Stimulated activated naive B cell treated with anti-CD40 and anti-IgM and Interleukin-4, amounts not matched to agents 10 μg/mL and 1 μg/mL and 100 μg/mL, for 72 hours (primary cell): ENCODE data around the gene NDUFB10.

Source experiments
- ATAC-seq, 2 donors: fragments of 150-1000 bp; cut with Tn5 transposase; replicated peaks; 2 replicates each; pipeline ENCODE4 v1.10.0; 2021; ENCODE audit warnings: moderate library complexity in 1 of 2
- DNase-seq: peaks from one replicate; pipeline ENCODE4 v3.0.0; 2021
- H3K27ac Mint-ChIP-seq: one replicate; pipeline ENCODE4 v1.8.0; 2022; ENCODE audit warnings: mild to moderate bottlenecking, mixed read lengths
- H3K27me3 Mint-ChIP-seq, 2 donors: one replicate each; pipeline ENCODE4 v1.8.0; 2022; ENCODE audit warnings: mixed read lengths in 2 of 2
- H3K36me3 Mint-ChIP-seq, 2 donors: one replicate each; pipeline ENCODE4 v1.8.0; 2022; ENCODE audit warnings: mixed read lengths in 2 of 2, mild to moderate bottlenecking in 1 of 2
- H3K4me1 Mint-ChIP-seq, 2 donors: one replicate each; pipeline ENCODE4 v1.8.0; 2022; ENCODE audit warnings: mixed read lengths in 2 of 2, mild to moderate bottlenecking in 1 of 2
- H3K4me3 Mint-ChIP-seq, 2 donors: one replicate each; pipeline ENCODE4 v1.8.0; 2022; ENCODE audit warnings: mild to moderate bottlenecking in 2 of 2, mixed read lengths in 2 of 2, moderate library complexity in 1 of 2
- H3K9me3 Mint-ChIP-seq, 2 donors: one replicate each; pipeline ENCODE4 v1.8.0; 2022; ENCODE audit warnings: mixed read lengths in 2 of 2, mild to moderate bottlenecking in 1 of 2

Gene NDUFB10

GRCh38 chr16:1998852-1999801, 39.8 kb downstream of the NDUFB10 start:
- Mint-ChIP-seq H3K27me3 (no peaks in the 10 kb centered on the region), H3K27ac (no peak overlapping the region), H3K36me3 (peaks cover 32 to 48% of the 10 kb centered on the region in 2 donors), H3K9me3 (no peaks in the 10 kb centered on the region), H3K4me1 (peaks cover 4 to 7% of the 10 kb centered on the region in 2 donors), H3K4me3 (no peak overlapping the region)
- DNase-seq (no peak), ATAC-seq (no peak)

GRCh38 chr16:1999866-2000514, 40.7 kb downstream of the NDUFB10 start:
- Mint-ChIP-seq H3K27ac (no peak overlapping the region), H3K36me3 (peaks cover 32 to 49% of the 10 kb centered on the region in 2 donors), H3K9me3 (no peaks in the 10 kb centered on the region), H3K4me3 (no peak overlapping the region), H3K27me3 (no peaks in the 10 kb centered on the region), H3K4me1 (peaks cover 6 to 16% of the 10 kb centered on the region in 2 donors)
- no peak for ATAC-seq
- DNase-seq, result no peak

- peaks cover 9 to 25% of the 10 kb centered on the region in 2 donors for H3K4me1 Mint-ChIP-seq
- DNase-seq (no peak), ATAC-seq (no peak)
- H3K36me3 Mint-ChIP-seq, result peaks cover 31 to 48% of the 10 kb centered on the region in 2 donors
- no peaks in the 10 kb centered on the region for H3K9me3 Mint-ChIP-seq
- no peak overlapping the region for H3K4me3 Mint-ChIP-seq
- no peaks in the 10 kb centered on the region for H3K27me3 Mint-ChIP-seq
- H3K27ac Mint-ChIP-seq, result no peak overlapping the region
Measured at GRCh38 chr16:2001035-2001434, 41.7 kb downstream of the NDUFB10 start.

- Mint-ChIP-seq H3K4me1 (peaks cover 16 to 29% of the 10 kb centered on the region in 2 donors), H3K27ac (no peak overlapping the region), H3K4me3 (no peak overlapping the region), H3K36me3 (peaks cover 37 to 51% of the 10 kb centered on the region in 2 donors), H3K9me3 (no peaks in the 10 kb centered on the region), H3K27me3 (no peaks in the 10 kb centered on the region)
- ATAC-seq, result no peak
- no peak for DNase-seq
Measured at GRCh38 chr16:2001456-2002355, 42.4 kb downstream of the NDUFB10 start.

GRCh38 chr16:2002406-2003230, 43.3 kb downstream of the NDUFB10 start:
- Mint-ChIP-seq H3K36me3 (peaks cover 42 to 50% of the 10 kb centered on the region in 2 donors), H3K9me3 (no peaks in the 10 kb centered on the region), H3K27me3 (no peaks in the 10 kb centered on the region), H3K4me1 (peaks cover 24 to 38% of the 10 kb centered on the region in 2 donors), H3K4me3 (no peak overlapping the region), H3K27ac (no peak overlapping the region)
- peak; percentile 0 for DNase-seq
- no peak for ATAC-seq

- Mint-ChIP-seq H3K27me3 (no peaks in the 10 kb centered on the region), H3K9me3 (no peaks in the 10 kb centered on the region), H3K27ac (no peak overlapping the region), H3K36me3 (peaks cover 42 to 53% of the 10 kb centered on the region in 2 donors), H3K4me1 (peaks cover 30 to 45% of the 10 kb centered on the region in 2 donors), H3K4me3 (no peak overlapping the region)
- no peak for DNase-seq
- ATAC-seq, result no peak
Measured at GRCh38 chr16:2003231-2003826, 44.0 kb downstream of the NDUFB10 start.

GRCh38 chr16:2003827-2004641, 44.7 kb downstream of the NDUFB10 start:
- Mint-ChIP-seq H3K27me3 (no peaks in the 10 kb centered on the region), H3K36me3 (peaks cover 39 to 54% of the 10 kb centered on the region in 2 donors), H3K4me1 (peaks cover 35 to 52% of the 10 kb centered on the region in 2 donors), H3K9me3 (no peaks in the 10 kb centered on the region), H3K4me3 (peak overlapping the region; percentile 21 to 49), H3K27ac (peak overlapping the region; percentile 65)
- peak; percentile 80 for DNase-seq
- ATAC-seq, result peak; percentile 95 to 97

GRCh38 chr16:2004795-2005517, 45.6 kb downstream of the NDUFB10 start:
- Mint-ChIP-seq H3K36me3 (peaks cover 37 to 50% of the 10 kb centered on the region in 2 donors), H3K9me3 (no peaks in the 10 kb centered on the region), H3K27ac (peak overlapping the region; percentile 71), H3K4me3 (peak overlapping the region in 1 of 2 donors; percentile 65), H3K27me3 (no peaks in the 10 kb centered on the region), H3K4me1 (peaks cover 35 to 52% of the 10 kb centered on the region in 2 donors)
- DNase-seq (no peak), ATAC-seq (no peak)

GRCh38 chr16:2005646-2006045, 46.3 kb downstream of the NDUFB10 start:
- Mint-ChIP-seq H3K27ac (peak overlapping the region; percentile 25), H3K4me3 (peak overlapping the region; percentile 53 to 74), H3K4me1 (peaks cover 38 to 58% of the 10 kb centered on the region in 2 donors), H3K27me3 (no peaks in the 10 kb centered on the region), H3K9me3 (no peaks in the 10 kb centered on the region), H3K36me3 (peaks cover 33 to 50% of the 10 kb centered on the region in 2 donors)
- no peak for DNase-seq
- no peak for ATAC-seq

GRCh38 chr16:2006317-2006716, 47.0 kb downstream of the NDUFB10 start:
- Mint-ChIP-seq H3K9me3 (no peaks in the 10 kb centered on the region), H3K4me1 (peaks cover 38 to 58% of the 10 kb centered on the region in 2 donors), H3K36me3 (peaks cover 28 to 46% of the 10 kb centered on the region in 2 donors), H3K27me3 (no peaks in the 10 kb centered on the region), H3K27ac (peak overlapping the region; percentile 25), H3K4me3 (peak overlapping the region; percentile 48 to 74)
- DNase-seq, result no peak
- no peak for ATAC-seq

GRCh38 chr16:2007081-2007836, 47.9 kb downstream of the NDUFB10 start:
- no peaks in the 10 kb centered on the region for H3K27me3 Mint-ChIP-seq
- DNase-seq (no peak), ATAC-seq (no peak)
- H3K9me3 Mint-ChIP-seq, result no peaks in the 10 kb centered on the region
- peak overlapping the region; percentile 51 for H3K27ac Mint-ChIP-seq
- H3K36me3 Mint-ChIP-seq, result peaks cover 26 to 45% of the 10 kb centered on the region in 2 donors
- peaks cover 38 to 58% of the 10 kb centered on the region in 2 donors for H3K4me1 Mint-ChIP-seq
- H3K4me3 Mint-ChIP-seq, result peak overlapping the region; percentile 93
